ENCODE results near the gene GTF3C5.
"Not testable (repeated sequence)": the region's sequence is repeated elsewhere in the genome, so short reads cannot be mapped to it uniquely, and the experiment has no call there.

Gene GTF3C5

GRCh38 chr9:133063159-133063499 lies 32.3 kb downstream of the GTF3C5 start:
- no peak for TF ChIP-seq EZH2 (IDR thresholded peaks at IDR 0.05)
- TF ChIP-seq FOXP2 (optimal IDR thresholded peaks at IDR 0.05; ENCODE audit: control extremely low read depth, extremely low read length, insufficient read depth), result no peak
- no peak for TF ChIP-seq POLR2AphosphoS5 (IDR thresholded peaks at IDR 0.05; ENCODE audit: borderline replicate concordance, low read depth, low read length)
- H3K4me3 ChIP-seq, result no peak overlapping the region
- H3K27ac ChIP-seq, result no peak overlapping the region
- no peak for DNase-seq (ENCODE audit: low read depth, low spot score)
- no peak overlapping the region for H3K9ac ChIP-seq (ENCODE audit: insufficient read length)
- H3K9me3 ChIP-seq (ENCODE audit: low read depth, low read length), result no peaks in the 10 kb centered on the region
- no peaks in the 10 kb centered on the region for H3K36me3 ChIP-seq (ENCODE audit: insufficient read depth, low read length)

DNA sequence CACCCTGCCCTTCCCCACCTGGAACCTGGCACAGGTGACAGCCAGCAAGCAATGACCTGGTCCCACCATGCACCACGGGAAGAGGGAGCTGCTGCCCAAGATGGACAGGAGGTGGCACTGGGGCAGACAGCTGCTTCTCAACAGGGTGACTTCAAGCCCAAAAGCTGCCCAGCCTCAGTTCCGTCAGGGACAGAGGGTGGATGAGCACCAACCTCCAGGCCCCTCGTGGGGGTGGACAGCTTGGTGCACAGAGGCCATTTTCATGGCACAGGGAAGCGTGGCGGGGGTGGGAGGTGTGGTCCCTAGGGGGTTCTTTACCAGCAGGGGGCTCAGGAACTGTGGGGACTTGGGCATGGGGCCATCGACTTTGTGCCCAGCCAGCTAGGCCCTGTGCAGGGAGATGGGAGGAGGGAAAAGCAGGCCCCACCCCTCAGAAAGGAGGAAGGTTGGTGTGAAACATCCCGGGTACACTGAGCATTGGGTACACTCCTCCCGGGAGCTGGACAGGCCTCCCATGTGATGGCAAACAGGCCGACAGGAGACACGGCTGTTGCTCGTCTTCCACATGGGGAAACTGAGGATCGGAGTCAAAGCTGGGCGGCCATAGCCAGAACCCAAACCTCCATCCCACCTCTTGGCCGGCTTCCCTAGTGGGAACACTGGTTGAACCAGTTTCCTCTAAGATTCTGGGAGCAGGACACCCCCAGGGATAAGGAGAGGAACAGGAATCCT lies 32.9 kb downstream of the GTF3C5 start:
- Histone ChIP-seq H3K36me3 (ENCODE audit: insufficient read depth, low read length) (no peaks in the 10 kb centered on the region), H3K9me3 (ENCODE audit: low read depth, low read length) (no peaks in the 10 kb centered on the region)

DNA sequence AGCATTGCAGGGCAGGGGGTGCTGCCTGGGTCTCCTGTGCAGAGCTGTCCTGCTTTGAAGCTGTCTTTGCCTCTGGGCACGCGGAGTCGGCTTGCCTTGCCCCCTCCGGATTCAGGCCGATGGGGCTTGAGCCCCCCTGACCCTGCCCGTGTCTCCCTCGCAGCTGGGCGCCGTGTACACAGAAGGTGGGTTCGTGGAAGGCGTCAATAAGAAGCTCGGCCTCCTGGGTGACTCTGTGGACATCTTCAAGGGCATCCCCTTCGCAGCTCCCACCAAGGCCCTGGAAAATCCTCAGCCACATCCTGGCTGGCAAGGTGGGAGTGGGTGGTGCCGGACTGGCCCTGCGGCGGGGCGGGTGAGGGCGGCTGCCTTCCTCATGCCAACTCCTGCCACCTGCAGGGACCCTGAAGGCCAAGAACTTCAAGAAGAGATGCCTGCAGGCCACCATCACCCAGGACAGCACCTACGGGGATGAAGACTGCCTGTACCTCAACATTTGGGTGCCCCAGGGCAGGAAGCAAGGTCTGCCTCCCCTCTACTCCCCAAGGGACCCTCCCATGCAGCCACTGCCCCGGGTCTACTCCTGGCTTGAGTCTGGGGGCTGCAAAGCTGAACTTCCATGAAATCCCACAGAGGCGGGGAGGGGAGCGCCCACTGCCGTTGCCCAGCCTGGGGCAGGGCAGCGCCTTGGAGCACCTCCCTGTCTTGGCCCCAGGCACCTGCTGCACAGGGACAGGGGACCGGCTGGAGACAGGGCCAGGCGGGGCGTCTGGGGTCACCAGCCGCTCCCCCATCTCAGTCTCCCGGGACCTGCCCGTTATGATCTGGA lies 33.7 kb downstream of the GTF3C5 start:
- H3K9me3 ChIP-seq (ENCODE audit: low read depth, low read length), result no peaks in the 10 kb centered on the region
- H3K36me3 ChIP-seq (ENCODE audit: insufficient read depth, low read length), result no peaks in the 10 kb centered on the region
- TF ChIP-seq EZH2 (IDR thresholded peaks at IDR 0.05), result no peak
- H3K4me3 ChIP-seq, result no peak overlapping the region
- DNase-seq (ENCODE audit: low read depth, low spot score), result no peak
- H3K9ac ChIP-seq (ENCODE audit: insufficient read length), result no peak overlapping the region
- H3K27ac ChIP-seq, result no peak overlapping the region

More for the DNA sequence above, 32.9 kb downstream of the GTF3C5 start:
- TF ChIP-seq POLR2AphosphoS5 (IDR thresholded peaks at IDR 0.05; ENCODE audit: borderline replicate concordance, low read depth, low read length) (no peak), EZH2 (IDR thresholded peaks at IDR 0.05) (no peak), FOXP2 (optimal IDR thresholded peaks at IDR 0.05; ENCODE audit: control extremely low read depth, extremely low read length, insufficient read depth) (no peak)
- Histone ChIP-seq H3K27ac (no peak overlapping the region), H3K9ac (ENCODE audit: insufficient read length) (no peak overlapping the region), H3K4me3 (no peak overlapping the region)
- no peak for DNase-seq (ENCODE audit: low read depth, low spot score)

- Histone ChIP-seq H3K9me3 (ENCODE audit: low read depth, low read length) (no peaks in the 10 kb centered on the region), H3K9ac (ENCODE audit: insufficient read length) (no peak overlapping the region), H3K36me3 (ENCODE audit: insufficient read depth, low read length) (no peaks in the 10 kb centered on the region), H3K27ac (no peak overlapping the region), H3K4me3 (no peak overlapping the region)
- no peak for DNase-seq (ENCODE audit: low read depth, low spot score)
- no peak for TF ChIP-seq FOXP2 (optimal IDR thresholded peaks at IDR 0.05; ENCODE audit: control extremely low read depth, extremely low read length, insufficient read depth)
- no peak for TF ChIP-seq POLR2AphosphoS5 (IDR thresholded peaks at IDR 0.05; ENCODE audit: borderline replicate concordance, low read depth, low read length)
- no peak for TF ChIP-seq EZH2 (IDR thresholded peaks at IDR 0.05)
These were observed 34.2 kb downstream of the GTF3C5 start for GRCh38 chr9:133065070-133065388.

DNA sequence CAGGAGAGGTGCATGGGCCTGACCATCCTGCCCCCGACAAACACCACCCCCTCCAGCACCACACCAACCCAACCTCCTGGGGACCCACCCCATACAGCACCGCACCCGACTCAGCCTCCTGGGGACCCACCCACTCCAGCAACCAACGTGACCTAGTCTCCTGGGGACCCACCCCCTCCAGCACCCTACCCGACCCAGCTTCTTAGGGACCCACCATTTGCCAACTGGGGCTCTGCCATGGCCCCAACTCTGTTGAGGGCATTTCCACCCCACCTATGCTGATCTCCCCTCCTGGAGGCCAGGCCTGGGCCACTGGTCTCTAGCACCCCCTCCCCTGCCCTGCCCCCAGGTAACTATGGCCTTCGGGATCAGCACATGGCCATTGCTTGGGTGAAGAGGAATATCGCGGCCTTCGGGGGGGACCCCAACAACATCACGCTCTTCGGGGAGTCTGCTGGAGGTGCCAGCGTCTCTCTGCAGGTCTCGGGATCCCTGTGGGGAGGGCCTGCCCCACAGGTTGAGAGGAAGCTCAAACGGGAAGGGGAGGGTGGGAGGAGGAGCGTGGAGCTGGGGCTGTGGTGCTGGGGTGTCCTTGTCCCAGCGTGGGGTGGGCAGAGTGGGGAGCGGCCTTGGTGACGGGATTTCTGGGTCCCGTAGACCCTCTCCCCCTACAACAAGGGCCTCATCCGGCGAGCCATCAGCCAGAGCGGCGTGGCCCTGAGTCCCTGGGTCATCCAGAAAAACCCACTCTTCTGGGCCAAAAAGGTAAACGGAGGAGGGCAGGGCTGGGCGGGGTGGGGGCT lies 35.6 kb downstream of the GTF3C5 start:
- H3K27ac ChIP-seq, result no peak overlapping the region
- no peaks in the 10 kb centered on the region for H3K36me3 ChIP-seq (ENCODE audit: insufficient read depth, low read length)
- TF ChIP-seq POLR2AphosphoS5 (IDR thresholded peaks at IDR 0.05; ENCODE audit: borderline replicate concordance, low read depth, low read length) (no peak), EZH2 (IDR thresholded peaks at IDR 0.05) (no peak), FOXP2 (optimal IDR thresholded peaks at IDR 0.05; ENCODE audit: control extremely low read depth, extremely low read length, insufficient read depth) (no peak)
- no peak overlapping the region for H3K9ac ChIP-seq (ENCODE audit: insufficient read length)
- no peak for DNase-seq (ENCODE audit: low read depth, low spot score)
- H3K4me3 ChIP-seq, result no peak overlapping the region
- H3K9me3 ChIP-seq (ENCODE audit: low read depth, low read length), result no peaks in the 10 kb centered on the region

- DNase-seq (ENCODE audit: low read depth, low spot score), result no peak
- Histone ChIP-seq H3K36me3 (ENCODE audit: insufficient read depth, low read length) (no peaks in the 10 kb centered on the region), H3K9me3 (ENCODE audit: low read depth, low read length) (no peaks in the 10 kb centered on the region), H3K27ac (no peak overlapping the region), H3K9ac (ENCODE audit: insufficient read length) (no peak overlapping the region), H3K4me3 (no peak overlapping the region)
- no peak for TF ChIP-seq POLR2AphosphoS5 (IDR thresholded peaks at IDR 0.05; ENCODE audit: borderline replicate concordance, low read depth, low read length)
- no peak for TF ChIP-seq EZH2 (IDR thresholded peaks at IDR 0.05)
- TF ChIP-seq FOXP2 (optimal IDR thresholded peaks at IDR 0.05; ENCODE audit: control extremely low read depth, extremely low read length, insufficient read depth), result no peak
These were observed 36.2 kb downstream of the GTF3C5 start for GRCh38 chr9:133067006-133067405.

- TF ChIP-seq POLR2AphosphoS5 (IDR thresholded peaks at IDR 0.05; ENCODE audit: borderline replicate concordance, low read depth, low read length) (no peak), EZH2 (IDR thresholded peaks at IDR 0.05) (no peak), FOXP2 (optimal IDR thresholded peaks at IDR 0.05; ENCODE audit: control extremely low read depth, extremely low read length, insufficient read depth) (no peak)
- no peak overlapping the region for H3K27ac ChIP-seq
- no peaks in the 10 kb centered on the region for H3K36me3 ChIP-seq (ENCODE audit: insufficient read depth, low read length)
- H3K9ac ChIP-seq (ENCODE audit: insufficient read length), result no peak overlapping the region
- no peaks in the 10 kb centered on the region for H3K9me3 ChIP-seq (ENCODE audit: low read depth, low read length)
- no peak for DNase-seq (ENCODE audit: low read depth, low spot score)
- no peak overlapping the region for H3K4me3 ChIP-seq
These were observed 37.0 kb downstream of the GTF3C5 start for GRCh38 chr9:133067813-133068212.

GRCh38 chr9:133068431-133068830 lies 37.6 kb downstream of the GTF3C5 start:
- not testable (repeated sequence) for H3K9ac ChIP-seq (ENCODE audit: insufficient read length); H3K36me3 ChIP-seq (ENCODE audit: insufficient read depth, low read length); H3K27ac ChIP-seq; H3K4me3 ChIP-seq; H3K9me3 ChIP-seq (ENCODE audit: low read depth, low read length); DNase-seq (ENCODE audit: low read depth, low spot score)

DNA sequence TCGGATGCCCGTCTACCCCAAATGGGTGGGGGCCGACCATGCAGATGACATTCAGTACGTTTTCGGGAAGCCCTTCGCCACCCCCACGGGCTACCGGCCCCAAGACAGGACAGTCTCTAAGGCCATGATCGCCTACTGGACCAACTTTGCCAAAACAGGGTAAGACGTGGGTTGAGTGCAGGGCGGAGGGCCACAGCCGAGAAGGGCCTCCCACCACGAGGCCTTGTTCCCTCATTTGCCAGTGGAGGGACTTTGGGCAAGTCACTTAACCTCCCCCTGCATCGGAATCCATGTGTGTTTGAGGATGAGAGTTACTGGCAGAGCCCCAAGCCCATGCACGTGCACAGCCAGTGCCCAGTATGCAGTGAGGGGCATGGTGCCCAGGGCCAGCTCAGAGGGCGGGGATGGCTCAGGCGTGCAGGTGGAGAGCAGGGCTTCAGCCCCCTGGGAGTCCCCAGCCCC lies 39.7 kb downstream of the GTF3C5 start:
- not testable (repeated sequence) for H3K27ac ChIP-seq; H3K4me3 ChIP-seq; DNase-seq (ENCODE audit: low read depth, low spot score); H3K9me3 ChIP-seq (ENCODE audit: low read depth, low read length); H3K36me3 ChIP-seq (ENCODE audit: insufficient read depth, low read length); H3K9ac ChIP-seq (ENCODE audit: insufficient read length)

- H3K4me3 ChIP-seq; H3K9me3 ChIP-seq (ENCODE audit: low read depth, low read length); DNase-seq (ENCODE audit: low read depth, low spot score); H3K27ac ChIP-seq; H3K36me3 ChIP-seq (ENCODE audit: insufficient read depth, low read length); H3K9ac ChIP-seq (ENCODE audit: insufficient read length): not testable (repeated sequence)
These were observed 40.2 kb downstream of the GTF3C5 start for GRCh38 chr9:133070985-133071384.
